NCI-H2107 treated with DMSO at 0.1 percent for 48 hours (cell line): ENCODE measurements around the gene COL6A2.
A peak's percentile ranks its signal among the peaks of the same experiment; 100 is the strongest.

ENCODE experiments used
- DNase-seq: peaks from one replicate; lab custom pipeline; 2025; ENCODE audit not compliant: unreplicated experiment; lab: John Stamatoyannopoulos, UW

The COL6A2 gene

GRCh38 chr21:46141767-46142581 lies 44.1 kb downstream of the COL6A2 start:
- no peak for DNase-seq

- no peak for DNase-seq
Observed at GRCh38 chr21:46142582-46143473, 44.9 kb downstream of the COL6A2 start.

DNA sequence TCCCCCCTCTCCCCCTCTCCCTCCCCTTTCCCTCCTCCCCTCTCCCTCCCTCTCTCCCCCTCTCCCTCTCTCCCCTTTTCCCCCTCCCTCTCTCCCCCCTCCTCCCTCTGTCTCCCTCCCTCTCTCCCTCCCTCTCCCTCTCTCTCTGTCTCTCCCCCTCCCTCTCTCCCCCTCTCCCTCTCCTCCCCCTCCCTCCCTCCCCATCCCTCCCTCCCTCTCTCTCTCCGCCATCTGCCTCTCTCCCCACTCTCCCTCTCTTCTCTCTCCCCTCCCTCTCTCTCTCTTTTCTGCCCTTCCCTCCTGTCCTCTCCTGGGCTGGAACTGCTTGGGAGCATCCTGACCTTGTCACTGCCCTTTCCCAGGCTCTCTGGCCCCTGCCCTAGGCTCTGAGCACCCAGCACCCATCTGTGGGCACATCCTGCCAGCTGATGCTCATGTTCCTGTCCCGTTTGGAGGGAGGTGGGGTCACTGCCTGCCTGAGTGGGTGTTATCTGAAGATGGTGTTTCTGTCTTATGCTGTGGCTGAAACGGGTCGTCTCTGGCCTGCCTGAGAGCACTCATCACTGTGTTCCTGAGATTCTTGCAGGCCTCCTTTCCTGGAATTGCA lies 46.7 kb downstream of the COL6A2 start:
- no peak for DNase-seq

DNA sequence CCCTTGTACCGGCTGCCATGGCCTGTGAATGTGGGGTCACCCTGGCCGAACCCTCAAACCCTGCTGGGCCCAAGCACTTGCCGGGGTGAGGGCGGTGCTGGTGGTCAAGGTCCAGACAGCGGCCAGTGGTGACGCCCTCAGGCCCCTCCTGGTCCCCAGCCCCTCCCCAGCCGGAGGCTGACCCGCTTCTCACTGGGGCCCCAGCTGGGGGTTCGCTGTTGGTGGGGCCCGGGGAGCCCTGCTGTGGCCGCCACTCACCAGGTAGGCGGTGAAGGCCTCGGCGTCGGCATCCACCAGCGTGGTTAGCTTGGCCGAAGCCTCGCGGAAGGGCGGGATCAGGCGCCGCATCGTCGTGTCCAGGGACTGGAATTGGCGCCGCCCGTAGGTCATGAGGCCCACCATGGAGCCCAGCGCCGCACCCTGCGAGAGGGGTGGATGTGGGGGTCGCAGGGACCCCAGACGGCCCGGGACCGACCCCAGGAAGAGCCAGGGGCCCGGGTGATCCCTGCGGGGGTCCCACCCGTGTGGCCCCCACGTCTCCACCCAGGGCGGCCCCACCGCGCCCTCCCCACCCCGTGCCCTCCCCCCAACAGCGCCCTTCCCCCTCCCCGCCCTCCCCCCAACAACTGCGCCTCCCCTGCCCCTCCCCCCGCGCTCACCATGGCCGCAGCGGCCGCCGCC lies 47.4 kb downstream of the COL6A2 start:
- no peak for DNase-seq

- DNase-seq = no peak
Observed at GRCh38 chr21:46145840-46146691, 48.2 kb downstream of the COL6A2 start.

DNA sequence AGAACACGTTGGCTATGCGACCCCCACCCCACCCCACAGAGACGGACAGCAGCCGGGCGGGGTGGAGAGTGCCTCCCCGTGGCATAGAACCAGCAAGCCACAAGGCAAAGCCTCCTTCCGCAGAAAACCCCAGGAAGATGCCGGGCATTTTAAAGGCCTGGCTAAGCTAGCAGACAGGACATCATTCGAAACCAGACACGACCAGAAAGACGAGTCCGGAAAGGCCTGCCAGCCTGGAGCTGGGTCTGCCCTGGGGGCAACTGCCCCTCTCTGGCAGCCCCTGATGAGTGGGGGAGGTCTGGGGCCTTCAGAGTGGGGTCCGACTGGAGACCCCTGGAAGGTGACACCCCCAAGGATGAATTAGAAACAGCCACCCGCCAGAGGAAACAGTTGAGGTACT lies 48.9 kb downstream of the COL6A2 start:
- no peak for DNase-seq

- DNase-seq = peak; percentile 26
Observed at GRCh38 chr21:46147429-46147828, 49.5 kb downstream of the COL6A2 start.

GRCh38 chr21:46148106-46148505 lies 50.2 kb downstream of the COL6A2 start:
- DNase-seq = no peak

DNA sequence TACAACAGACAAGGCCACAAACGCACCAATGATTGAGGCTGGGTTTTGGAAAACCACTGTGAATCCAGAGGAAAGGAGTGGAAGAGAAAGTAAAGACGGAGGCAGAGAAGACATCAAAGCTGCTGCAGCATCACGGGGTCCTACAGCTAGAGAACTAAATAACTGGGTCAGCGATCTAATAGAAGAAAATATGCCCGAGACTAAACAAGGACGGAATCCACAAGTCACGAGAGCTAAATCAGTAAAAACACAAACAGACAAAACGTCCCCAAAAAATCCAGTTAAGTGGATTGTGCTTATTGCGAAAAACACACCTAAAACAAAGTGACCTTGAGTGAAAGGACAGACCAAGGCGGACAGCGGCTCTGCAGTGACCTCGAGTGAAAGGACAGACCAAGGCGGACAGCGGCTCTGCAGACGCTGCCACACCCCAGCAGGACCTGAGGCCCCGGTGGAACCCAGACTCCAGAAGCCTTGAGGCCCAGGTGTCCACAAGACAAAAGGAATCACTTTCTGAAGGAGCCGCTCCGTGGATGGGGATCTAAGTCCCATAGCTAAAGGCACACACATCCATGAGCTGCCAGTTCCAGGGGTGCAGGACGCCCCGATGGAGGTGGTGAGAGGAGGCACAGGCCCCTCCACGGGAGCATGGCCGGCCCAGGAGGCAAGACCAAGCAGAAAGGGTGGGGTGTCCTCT lies 51.4 kb downstream of the COL6A2 start:
- DNase-seq = no peak

- no peak for DNase-seq
Observed at GRCh38 chr21:46150073-46150472, 52.2 kb downstream of the COL6A2 start.

- no peak for DNase-seq
Observed at GRCh38 chr21:46150491-46151121, 52.7 kb downstream of the COL6A2 start.

- DNase-seq = no peak
Observed at GRCh38 chr21:46151261-46151988, 53.5 kb downstream of the COL6A2 start.

- no peak for DNase-seq
Observed at GRCh38 chr21:46151989-46152926, 54.3 kb downstream of the COL6A2 start.

GRCh38 chr21:46152927-46153246 lies 55.0 kb downstream of the COL6A2 start:
- DNase-seq = no peak

DNA sequence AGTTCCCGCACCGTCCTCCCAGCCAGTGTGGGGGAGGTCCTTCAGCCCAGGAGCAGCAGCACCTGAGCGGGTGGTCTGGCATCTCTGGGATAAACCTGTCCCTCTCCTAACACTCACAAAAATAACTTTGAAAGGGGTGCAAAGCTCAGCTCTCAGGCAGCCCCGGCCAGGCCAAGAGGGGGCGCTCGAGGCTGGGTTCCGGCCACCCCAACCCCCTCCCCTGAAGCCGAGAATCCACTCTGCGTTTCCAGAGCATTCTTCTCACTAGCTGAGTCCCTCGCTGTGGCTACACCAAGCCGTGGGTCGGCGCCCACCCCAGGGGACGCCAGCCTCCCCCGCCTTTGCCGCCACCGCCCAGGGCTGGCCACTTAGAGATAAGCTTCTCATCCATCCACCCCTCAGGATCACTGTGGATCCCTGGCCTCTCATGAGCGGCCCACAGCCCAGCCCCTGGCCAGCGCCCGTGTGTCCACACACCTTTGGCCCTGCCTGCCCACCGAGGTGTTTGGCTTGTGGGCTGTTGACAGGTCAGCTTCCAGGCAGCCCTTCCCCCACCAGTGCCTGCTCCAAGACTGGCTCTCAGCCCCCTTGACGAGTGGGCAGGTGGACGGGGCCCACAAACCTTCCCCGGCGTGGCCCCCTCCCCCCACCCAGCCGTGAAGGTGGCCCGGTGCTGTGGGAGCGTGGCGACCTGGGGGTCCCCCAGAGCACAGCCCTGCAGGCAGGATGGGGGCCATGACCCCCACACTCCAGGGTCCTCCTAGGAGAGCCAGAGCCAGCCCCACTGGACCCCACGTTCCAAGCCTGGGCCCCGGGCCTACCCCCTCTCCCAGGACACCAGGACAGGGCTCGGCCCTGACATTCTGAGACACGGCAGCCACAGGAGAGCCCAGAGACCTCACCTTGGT lies 55.6 kb downstream of the COL6A2 start:
- DNase-seq = no peak

- no peak for DNase-seq
Observed at GRCh38 chr21:46154155-46154954, 56.4 kb downstream of the COL6A2 start.
